B cell (primary cell): ENCODE measurements around the gene TXNRD3. TPM values are rescaled to one million over a fixed set of nuclear protein-coding genes. Genes with fewer than 3 reads are reported as not detected.

Experiments
- ATAC-seq: fragments of 200-7000 bp; cut with Tn5 transposase; one replicate; pipeline ENCODE4 v1.10.0; 2021; ENCODE audit warnings: low read depth, mild to moderate bottlenecking, moderate number of reproducible peaks, moderate library complexity
- CTCF ChIA-PET: fragments of 350-600 bp; sonication (Branson Sonifier 250); formaldehyde crosslinking; loops from one replicate; lab custom pipeline; 2021; ENCODE audit warnings: antibody characterized with exemption, inconsistent platforms; lab: Charles Lee
- POLR2A ChIA-PET: fragments of 350-600 bp; sonication (Branson Sonifier 250); formaldehyde crosslinking; loops from one replicate; lab custom pipeline; 2021; ENCODE audit warnings: antibody characterized with exemption; lab: Charles Lee
- DNase-seq: peaks from one replicate; pipeline ENCODE4 v3.0.0; 2013
- H2AFZ ChIP-seq: 2 replicates; pipeline ENCODE4 v1.6.1; 2012; ENCODE audit warnings: mild to moderate bottlenecking, low read depth, low read length; ENCODE audit not compliant: insufficient read depth, poor library complexity, severe bottlenecking
- H3K27ac ChIP-seq, 2 donors: 1 replicate in 1 of 2; 2 replicates in 1 of 2; pipeline ENCODE4 v1.5.1; 2012 to 2013; ENCODE audit warnings: low read length in 2 of 2, mild to moderate bottlenecking in 2 of 2, moderate library complexity in 1 of 2
- H3K27me3 ChIP-seq, 4 experiments: fragments of 200-600 bp in 1 of 4; sonication (generic) in 1 of 4; replicated peaks in 1 of 4; 1 replicate in 2 of 4; 2 replicates in 2 of 4; pipeline versions ENCODE4 v1.6.1 to v1.7.0; 2013 to 2016; ENCODE audit warnings: low read length in 3 of 4, mild to moderate bottlenecking in 2 of 4, mixed read lengths in 1 of 4, moderate library complexity in 1 of 4; ENCODE audit not compliant: insufficient read depth in 4 of 4, control insufficient read depth in 3 of 4; ENCODE audit errors: control extremely low read depth in 1 of 4
- H3K36me3 ChIP-seq, 2 experiments: replicated peaks in 1 of 2; 1 replicate in 1 of 2; 2 replicates in 1 of 2; pipeline versions ENCODE4 v1.6.1 to v1.7.1; 2013; ENCODE audit warnings: low read length in 1 of 2; ENCODE audit not compliant: insufficient read depth in 2 of 2, control insufficient read depth in 1 of 2; ENCODE audit errors: control extremely low read depth in 1 of 2, extremely low read depth in 1 of 2
- H3K4me1 ChIP-seq, 2 donors: fragments of 200-600 bp in 1 of 2; sonication (generic) in 1 of 2; 1 replicate in 1 of 2; 2 replicates in 1 of 2; pipeline versions ENCODE4 v1.5.1 to v1.6.1; 2013 to 2017; ENCODE audit warnings: low read length in 2 of 2; ENCODE audit not compliant: control insufficient read depth in 2 of 2, insufficient read depth in 2 of 2
- H3K4me2 ChIP-seq: replicated peaks from 2 replicates; pipeline ENCODE3; 2012; ENCODE audit warnings: mild to moderate bottlenecking, low read depth, low read length; ENCODE audit not compliant: poor library complexity, severe bottlenecking
- H3K4me3 ChIP-seq, 5 experiments: fragments of 200-600 bp in 1 of 5; sonication (generic) in 1 of 5; 1 replicate in 3 of 5; 2 replicates in 2 of 5; pipeline versions ENCODE4 v1.5.1 to v1.7.0; 2011 to 2016; ENCODE audit warnings: low read length in 4 of 5, mild to moderate bottlenecking in 4 of 5, low read depth in 2 of 5, control low read depth in 1 of 5, moderate library complexity in 1 of 5; ENCODE audit not compliant: insufficient read depth in 1 of 5; ENCODE audit errors: control extremely low read depth in 1 of 5, extremely low read depth in 1 of 5
- H3K79me2 ChIP-seq: fragments of 200-600 bp; sonication (generic); one replicate; pipeline ENCODE4 v1.6.0; 2016; ENCODE audit warnings: low read length; ENCODE audit not compliant: control insufficient read depth, insufficient read depth
- H3K9ac ChIP-seq: fragments of 200-600 bp; sonication (generic); 2 replicates; pipeline ENCODE4 v1.6.1; 2017; ENCODE audit warnings: mild to moderate bottlenecking, low read length, moderate library complexity
- H3K9me3 ChIP-seq, 3 donors: one replicate each; pipeline versions ENCODE4 v1.6.1 to v1.7.1; 2013; ENCODE audit warnings: low read length in 2 of 3; ENCODE audit not compliant: control insufficient read depth in 2 of 3, insufficient read depth in 1 of 3; ENCODE audit errors: control extremely low read depth in 1 of 3
- H4K20me1 ChIP-seq: 2 replicates; pipeline ENCODE4 v1.6.0; 2012; ENCODE audit warnings: mild to moderate bottlenecking, low read length; ENCODE audit not compliant: insufficient read depth, control insufficient read depth, poor library complexity, severe bottlenecking
- H3K27ac Mint-ChIP-seq: one replicate; pipeline ENCODE4 v1.8.0; 2021; ENCODE audit warnings: mixed read lengths
- H3K27me3 Mint-ChIP-seq: one replicate; pipeline ENCODE4 v1.8.0; 2021; ENCODE audit warnings: mixed read lengths
- H3K4me1 Mint-ChIP-seq: one replicate; pipeline ENCODE4 v1.8.0; 2021; ENCODE audit warnings: mixed read lengths
- H3K4me3 Mint-ChIP-seq: one replicate; pipeline ENCODE4 v1.8.0; 2021; ENCODE audit warnings: mixed read lengths
- H3K9me3 Mint-ChIP-seq: one replicate; pipeline ENCODE4 v1.8.0; 2022; ENCODE audit warnings: mixed read lengths; ENCODE audit not compliant: insufficient read depth
- CTCF ChIP-seq: fragments of 200-600 bp; IDR thresholded peaks from one replicate; pipeline ENCODE4 v1.8.0; 2022; ENCODE audit warnings: antibody characterized with exemption, mild to moderate bottlenecking
- EZH2 ChIP-seq: IDR thresholded peaks from 2 replicates; pipeline ENCODE4 v1.6.1; 2012; ENCODE audit warnings: borderline replicate concordance, low read depth, mild to moderate bottlenecking, moderate library complexity, low read length; ENCODE audit not compliant: insufficient read depth, poor library complexity, severe bottlenecking
- WGBS: methylation state at CpG from one replicate; pipeline ENCODE4 v1.1.5; 2013; ENCODE audit warnings: missing lambda C conversion rate; ENCODE audit not compliant: insufficient coverage; 5-methylcytosine and 5-hydroxymethylcytosine counted together
- intact Hi-C: fragments of 100-400 bp; cut with micrococcal nuclease; formaldehyde crosslinking; loops from one replicate; pipeline ENCODE4 v1.10.0; 2022
- polyA plus RNA-seq: library from polyadenylated mRNA; depleted of rRNA; stranded (reverse); fragments of >200 nt; gene quantifications from 2 replicates; pipeline ENCODE4 v1.2.3, GENCODE V29; 2012
- total RNA-seq, 2 donors: library from RNA; stranded (reverse); fragments of 120-200 nt in 1 of 2; gene quantifications; 1 replicate in 1 of 2; 2 replicates in 1 of 2; pipeline versions ENCODE4 v1.2.3 to v1.2.4, GENCODE V29; 2013 to 2022

Gene TXNRD3
- total and polyA plus RNA-seq, 2 donors (not counting 1 experiment from before 2014, with no cell fraction given) = 0.15 to 0.99 TPM

- no peak for ATAC-seq
- H3K4me1 Mint-ChIP-seq = no peaks in the 10 kb centered on the region
- no peak for DNase-seq
- no peak overlapping the region for H3K9ac ChIP-seq
- no peaks in the 10 kb centered on the region for H3K27me3 ChIP-seq
- TF ChIP-seq CTCF = no peak
- no peak for TF ChIP-seq EZH2
- no peak overlapping the region for H3K4me3 Mint-ChIP-seq
- intact Hi-C loops = no loop called here
- ChIA-PET POLR2A (no interaction called here), CTCF (no interaction called here)
- no peak overlapping the region for H3K27ac Mint-ChIP-seq
- H3K79me2 ChIP-seq = no peaks in the 10 kb centered on the region
- peaks cover 14% of the 10 kb centered on the region for H3K27me3 Mint-ChIP-seq
- H3K9me3 ChIP-seq = no peaks in the 10 kb centered on the region
- H3K27ac ChIP-seq = no peak overlapping the region
- no peak overlapping the region for H3K4me2 ChIP-seq
- H4K20me1 ChIP-seq = no peaks in the 10 kb centered on the region
- H3K36me3 ChIP-seq = no peaks in the 10 kb centered on the region
- no peaks in the 10 kb centered on the region for H3K4me1 ChIP-seq
- H2AFZ ChIP-seq = no peak overlapping the region
- no peak overlapping the region for H3K4me3 ChIP-seq
- H3K9me3 Mint-ChIP-seq = no peaks in the 10 kb centered on the region
Measured at GRCh38 chr3:126617571-126617970, 37.4 kb downstream of the TXNRD3 start.

- Mint-ChIP-seq H3K4me3 (no peak overlapping the region), H3K4me1 (no peaks in the 10 kb centered on the region), H3K27ac (no peak overlapping the region), H3K9me3 (no peaks in the 10 kb centered on the region), H3K27me3 (peaks cover 14% of the 10 kb centered on the region)
- Histone ChIP-seq H3K36me3 (no peaks in the 10 kb centered on the region), H3K4me3 (no peak overlapping the region), H3K9me3 (no peaks in the 10 kb centered on the region), H3K4me1 (no peaks in the 10 kb centered on the region), H3K27ac (no peak overlapping the region), H2AFZ (no peak overlapping the region), H4K20me1 (no peaks in the 10 kb centered on the region), H3K79me2 (no peaks in the 10 kb centered on the region), H3K4me2 (no peak overlapping the region), H3K27me3 (no peaks in the 10 kb centered on the region), H3K9ac (no peak overlapping the region)
- POLR2A ChIA-PET = no interaction called here
- DNase-seq = no peak
- CTCF ChIA-PET = no interaction called here
- WGBS = 100% methylated on average over 2 of the region's 2 CpGs
- TF ChIP-seq CTCF = no peak
- no peak for TF ChIP-seq EZH2
- intact Hi-C loops = no loop called here
- no peak for ATAC-seq
Measured at GRCh38 chr3:126616931-126617330, 38.0 kb downstream of the TXNRD3 start.
